GM04504 (cell line): ENCODE data around the gene H6PD.

Source experiments
- DNase-seq: peaks from one replicate; pipeline ENCODE4 v3.0.0-alpha.2; 2012; ENCODE audit warnings: low read depth

Gene H6PD

DNA sequence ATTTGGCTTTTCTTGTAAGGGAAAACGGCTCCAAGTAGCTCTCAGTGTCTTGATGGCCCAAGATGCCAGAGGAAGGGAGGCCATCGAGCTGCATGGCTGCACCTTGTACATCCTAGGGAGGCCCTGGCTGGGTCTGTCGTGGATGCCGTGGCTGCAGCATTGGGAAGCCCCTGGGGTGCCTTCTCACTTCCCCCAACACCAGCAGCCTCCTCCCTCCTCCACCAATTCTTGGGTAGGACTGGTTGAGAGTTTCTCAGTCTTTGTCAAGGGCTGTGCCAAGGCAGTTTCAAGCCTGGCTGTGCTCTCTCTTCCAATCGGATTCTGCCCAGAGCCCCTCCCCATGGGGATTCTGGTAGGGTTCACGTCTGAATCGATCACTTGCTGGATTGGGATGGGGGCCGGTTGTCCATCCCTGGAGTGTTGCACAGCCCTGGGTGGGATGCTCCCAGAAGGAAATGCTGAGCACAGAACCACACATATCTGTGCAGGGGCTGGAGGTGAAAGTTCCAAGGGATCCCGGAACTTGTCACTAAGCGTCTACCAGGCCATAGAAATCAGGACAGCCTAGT lies 44.1 kb downstream of the H6PD start:
- DNase-seq: no peak

DNA sequence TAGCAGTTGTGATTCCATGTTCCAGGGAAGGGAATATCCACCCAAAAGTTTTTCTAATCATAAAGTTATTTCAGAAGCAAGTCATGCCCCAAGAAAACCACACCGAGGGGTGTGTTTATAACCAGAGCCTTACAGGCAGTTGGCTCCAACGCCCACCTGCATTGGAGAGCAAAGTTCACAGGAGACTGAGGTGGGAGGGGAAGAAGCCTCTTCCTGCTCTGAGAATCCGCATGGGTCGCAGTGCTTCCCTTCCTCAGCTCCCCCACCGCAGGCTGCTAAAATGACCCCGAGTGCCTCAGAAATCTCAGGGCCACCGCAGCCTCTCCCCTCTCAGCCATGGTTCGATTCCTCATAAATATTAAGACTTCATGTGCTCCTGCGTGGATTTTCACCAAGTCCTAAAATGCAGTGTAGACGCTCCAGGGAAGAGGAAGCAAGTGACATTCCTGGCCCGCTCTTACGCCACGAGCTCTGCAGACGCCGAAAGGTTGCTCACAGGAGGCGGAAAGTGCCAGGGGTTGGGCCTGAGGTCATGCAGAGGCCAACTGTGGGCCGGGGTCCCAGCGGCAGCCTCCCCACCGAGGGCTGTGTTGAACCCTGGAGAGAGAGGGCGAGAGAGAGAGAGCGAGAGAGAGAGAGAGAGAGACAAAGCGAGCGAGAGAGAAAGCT lies 44.7 kb downstream of the H6PD start:
- DNase-seq: no peak

DNA sequence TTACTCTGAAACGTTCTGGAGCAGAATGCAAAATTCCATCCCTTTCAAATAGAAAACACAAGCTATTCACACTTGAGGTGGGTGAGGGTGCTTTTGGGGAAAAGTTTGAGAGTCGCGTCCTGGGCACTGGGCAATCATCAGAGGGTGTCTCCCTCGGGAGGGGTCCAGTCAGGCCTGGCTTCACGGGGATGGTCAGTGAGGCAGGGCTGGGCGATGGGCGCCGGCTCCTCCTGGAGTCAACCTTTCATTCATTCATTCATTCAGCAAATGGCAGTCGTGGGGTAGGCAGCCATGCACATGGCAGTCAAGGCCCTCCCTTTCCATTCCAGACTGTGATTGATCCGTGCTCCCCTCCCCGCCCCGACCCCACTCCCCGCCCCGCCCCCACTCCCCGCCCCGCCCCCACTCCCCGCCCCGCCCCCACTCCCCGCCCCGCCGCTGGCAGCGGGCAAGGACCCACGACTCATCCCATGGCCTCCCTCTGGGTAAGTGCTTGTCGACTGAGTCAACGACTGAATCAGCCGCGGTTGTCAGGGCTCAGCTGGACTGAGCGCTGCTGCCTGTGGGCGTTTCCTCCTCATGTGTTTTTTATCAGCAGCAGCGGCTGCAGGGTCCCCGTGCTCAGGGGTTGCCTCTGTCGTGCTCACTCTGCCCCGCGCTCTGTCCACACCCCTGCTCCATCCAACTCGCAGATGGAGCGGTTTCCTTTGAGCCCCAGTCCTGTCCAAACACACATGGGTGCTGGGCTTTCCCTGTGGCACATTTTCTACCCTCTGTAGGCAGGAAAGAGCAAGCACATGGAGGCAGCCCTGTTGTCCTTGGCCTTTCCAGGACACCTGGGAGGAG lies 45.7 kb downstream of the H6PD start:
- DNase-seq: peak; percentile 84

DNA sequence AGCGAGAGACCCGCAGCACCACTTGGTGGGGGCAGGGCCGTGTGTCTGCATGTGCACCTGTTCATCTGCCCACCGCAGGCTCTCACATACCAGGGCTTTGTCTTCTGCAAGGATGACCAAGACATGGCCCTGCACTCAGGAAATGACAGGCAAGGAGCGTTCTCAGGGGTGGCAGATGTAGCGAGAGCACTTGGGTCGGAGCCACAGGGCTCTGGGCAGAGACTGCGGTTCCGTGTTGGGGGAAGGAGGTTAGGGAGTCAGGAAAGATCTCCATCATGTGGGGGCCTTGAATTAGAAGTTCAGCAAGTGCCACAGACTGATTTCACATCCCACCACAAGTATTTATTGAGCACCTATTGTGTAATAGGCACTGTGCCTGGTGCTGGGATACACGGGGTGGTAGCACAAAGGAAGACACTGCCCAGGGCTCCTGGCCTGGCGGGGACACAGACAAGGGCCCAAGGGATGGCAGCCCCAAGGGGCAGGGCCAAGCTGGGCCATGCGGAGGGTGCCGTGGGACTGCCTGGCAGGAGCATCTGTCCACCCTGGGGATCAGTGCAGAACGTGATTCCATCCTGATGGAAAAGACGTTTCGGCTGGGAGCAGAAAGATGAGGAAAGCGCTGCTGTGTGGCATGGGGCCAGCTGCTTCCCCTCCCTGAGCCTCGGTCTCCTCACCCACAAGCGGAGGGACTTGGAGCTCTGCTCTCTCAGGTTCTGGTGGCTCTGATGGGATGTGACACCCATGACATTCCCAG lies 46.7 kb downstream of the H6PD start:
- DNase-seq: no peak

DNA sequence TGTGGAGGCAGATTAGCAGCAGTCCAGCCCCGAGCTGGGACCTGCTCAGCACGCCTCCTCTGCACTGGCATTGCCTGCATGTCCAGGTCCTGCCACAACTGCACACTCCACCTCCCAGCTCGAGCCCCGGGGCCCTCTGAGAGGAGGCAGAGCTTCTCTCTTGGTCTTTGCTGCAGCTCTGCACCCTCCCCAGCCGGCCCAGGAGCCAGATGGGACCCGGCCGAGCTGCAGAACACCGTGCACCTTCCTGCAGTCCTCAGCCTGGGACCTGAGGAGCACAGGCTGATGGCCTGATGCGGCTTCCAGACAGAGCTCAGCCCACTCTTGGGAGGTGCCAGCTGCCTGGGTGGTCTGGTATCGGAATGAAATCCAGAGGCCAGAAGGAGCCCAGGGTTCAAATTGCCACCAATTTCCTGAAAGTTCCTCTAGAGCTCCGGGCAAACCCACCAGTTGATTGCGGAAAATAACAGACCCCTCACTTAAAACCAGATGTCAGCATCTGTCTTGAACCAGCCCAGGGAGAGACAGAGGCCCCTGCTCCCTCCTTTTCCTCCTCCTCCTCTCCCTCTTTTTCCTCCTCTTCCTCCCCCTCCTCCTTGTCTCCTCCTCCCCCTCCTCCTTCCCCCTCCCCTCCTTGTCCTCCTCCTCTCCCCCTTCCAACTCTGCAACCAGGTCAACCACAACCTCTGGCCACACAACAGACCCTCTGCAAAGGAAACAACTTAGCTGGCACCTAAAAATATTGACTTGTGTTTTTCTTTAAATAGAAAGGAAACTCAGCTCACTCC lies 47.5 kb downstream of the H6PD start:
- DNase-seq: no peak

DNA sequence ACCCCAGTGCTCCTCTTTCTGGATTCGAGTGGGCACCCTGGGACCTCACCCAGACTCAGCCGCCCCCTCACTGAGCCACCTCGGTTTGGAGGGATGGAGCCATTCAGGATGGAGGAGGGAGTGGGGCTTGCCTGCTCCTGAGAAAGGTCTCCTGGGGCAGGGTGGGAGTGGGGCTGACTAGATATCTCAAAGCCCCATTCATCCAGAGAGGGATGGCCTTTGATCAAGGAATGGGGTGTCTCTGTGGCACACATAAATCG lies 48.1 kb downstream of the H6PD start:
- DNase-seq: no peak

DNA sequence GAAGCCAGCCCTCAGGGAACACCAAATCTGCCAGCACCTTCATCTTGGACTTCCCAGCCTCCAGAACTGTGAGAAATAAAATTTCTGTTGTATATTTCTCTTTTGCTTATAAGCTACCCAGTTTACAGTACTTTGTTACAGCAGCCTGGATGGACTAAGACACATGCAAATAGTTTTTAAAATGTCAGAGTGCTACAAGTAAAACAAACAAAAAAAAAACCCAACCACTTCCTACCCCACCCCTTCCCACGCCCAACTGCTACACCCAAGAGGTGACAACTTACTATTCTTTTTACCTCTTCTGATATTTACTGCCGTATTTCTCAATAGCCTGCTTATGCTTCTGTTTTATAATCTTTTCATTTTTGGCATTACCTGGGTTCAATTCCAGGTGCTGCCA lies 49.5 kb downstream of the H6PD start:
- no peak for DNase-seq

DNA sequence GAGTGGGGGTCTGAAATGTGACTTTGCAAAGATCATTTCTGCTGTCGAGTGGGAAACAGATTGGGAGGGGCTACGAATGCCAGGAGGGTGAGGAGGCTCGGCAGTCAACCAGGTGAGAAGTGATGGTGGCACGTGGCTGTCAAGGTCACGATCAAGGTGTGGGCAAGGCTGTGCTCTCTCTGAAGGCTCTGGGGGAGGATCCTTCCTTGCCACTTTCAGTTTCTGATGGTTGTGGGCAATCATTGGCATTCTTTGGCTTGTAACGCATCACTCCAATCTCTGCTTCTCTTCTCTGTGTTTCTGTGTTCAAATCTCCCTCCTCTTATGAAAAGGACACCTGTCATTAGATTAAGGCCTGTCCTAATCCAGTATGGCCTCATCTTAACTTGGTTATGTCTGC lies 52.0 kb downstream of the H6PD start:
- no peak for DNase-seq

DNA sequence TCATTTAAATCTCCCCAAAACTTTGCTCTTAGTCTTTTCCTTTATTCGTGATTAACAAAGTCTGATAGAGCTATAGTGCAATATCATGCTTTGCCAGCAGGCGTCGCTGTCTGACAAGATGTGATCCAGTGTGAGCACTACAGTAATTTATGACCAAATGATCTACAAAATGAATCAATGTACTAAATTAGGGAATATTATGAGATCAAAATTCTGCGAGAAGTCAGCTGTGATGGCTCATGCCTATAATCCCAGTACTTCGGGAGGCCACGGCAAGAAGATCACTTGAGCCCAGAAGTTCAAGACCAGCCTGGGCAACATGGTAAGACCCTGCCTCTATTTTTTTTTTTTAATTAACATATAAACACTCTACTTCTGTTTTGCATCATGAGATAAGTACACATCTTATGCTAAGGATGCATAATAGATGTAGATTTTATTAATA lies 54.5 kb downstream of the H6PD start:
- DNase-seq: no peak

DNA sequence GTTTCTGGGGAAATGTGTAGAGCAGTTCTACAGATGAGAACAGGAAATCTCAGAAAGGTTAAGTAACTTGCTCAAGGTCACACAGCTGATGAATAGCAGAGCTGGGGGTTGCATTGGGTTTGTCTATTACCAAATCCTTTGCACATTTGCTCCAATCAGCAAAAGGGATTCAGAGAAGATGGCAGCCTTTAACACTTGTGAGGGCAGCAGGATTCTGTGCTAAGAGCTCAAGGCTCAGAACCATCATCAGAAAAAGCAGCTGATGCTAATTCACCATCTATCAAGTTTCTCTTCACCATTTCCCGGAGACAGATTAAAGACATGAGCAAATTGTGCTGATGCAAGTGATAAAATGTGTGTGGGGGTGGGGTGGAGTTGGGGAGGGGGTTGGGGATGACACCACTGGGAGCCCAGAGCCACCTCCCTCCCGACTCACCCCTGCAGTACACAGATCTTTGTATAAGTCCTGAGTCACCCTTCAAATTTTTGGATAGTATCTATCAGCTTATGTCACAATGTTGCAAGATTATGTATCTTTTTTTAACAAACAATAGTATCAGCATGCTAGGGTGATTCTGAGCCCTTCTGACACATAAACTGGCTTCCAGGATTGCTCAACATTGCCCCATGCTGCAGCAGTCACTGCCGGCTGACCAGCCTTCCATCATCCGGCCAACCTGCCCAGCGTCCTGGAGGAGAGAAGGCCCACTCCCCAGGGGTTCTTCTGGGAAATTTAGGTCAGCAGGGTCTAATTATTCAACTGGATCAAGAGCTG lies 55.3 kb downstream of the H6PD start:
- peak; percentile 79 for DNase-seq

DNA sequence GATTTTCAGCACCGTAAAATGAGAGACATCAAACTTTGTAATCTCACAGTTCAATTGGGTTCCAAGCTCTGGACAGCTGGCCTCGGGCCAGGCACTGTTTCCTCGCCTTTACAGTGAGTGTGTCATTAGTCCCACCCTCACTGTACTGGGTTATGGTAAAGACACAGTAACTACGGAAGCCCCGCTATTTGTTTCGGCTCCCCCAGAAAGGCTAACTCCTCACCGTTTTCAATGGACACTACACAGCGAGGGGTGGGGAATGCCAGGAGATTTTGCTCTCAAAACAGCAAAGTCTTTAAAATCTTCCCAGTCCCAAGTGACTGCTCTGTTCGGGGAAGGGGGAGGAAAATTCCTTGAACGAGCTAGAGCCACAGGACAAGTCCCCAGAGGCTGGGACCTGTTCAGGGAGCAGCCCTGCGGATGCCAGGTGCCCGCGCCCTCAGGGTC lies 57.4 kb downstream of the H6PD start:
- no peak for DNase-seq

DNA sequence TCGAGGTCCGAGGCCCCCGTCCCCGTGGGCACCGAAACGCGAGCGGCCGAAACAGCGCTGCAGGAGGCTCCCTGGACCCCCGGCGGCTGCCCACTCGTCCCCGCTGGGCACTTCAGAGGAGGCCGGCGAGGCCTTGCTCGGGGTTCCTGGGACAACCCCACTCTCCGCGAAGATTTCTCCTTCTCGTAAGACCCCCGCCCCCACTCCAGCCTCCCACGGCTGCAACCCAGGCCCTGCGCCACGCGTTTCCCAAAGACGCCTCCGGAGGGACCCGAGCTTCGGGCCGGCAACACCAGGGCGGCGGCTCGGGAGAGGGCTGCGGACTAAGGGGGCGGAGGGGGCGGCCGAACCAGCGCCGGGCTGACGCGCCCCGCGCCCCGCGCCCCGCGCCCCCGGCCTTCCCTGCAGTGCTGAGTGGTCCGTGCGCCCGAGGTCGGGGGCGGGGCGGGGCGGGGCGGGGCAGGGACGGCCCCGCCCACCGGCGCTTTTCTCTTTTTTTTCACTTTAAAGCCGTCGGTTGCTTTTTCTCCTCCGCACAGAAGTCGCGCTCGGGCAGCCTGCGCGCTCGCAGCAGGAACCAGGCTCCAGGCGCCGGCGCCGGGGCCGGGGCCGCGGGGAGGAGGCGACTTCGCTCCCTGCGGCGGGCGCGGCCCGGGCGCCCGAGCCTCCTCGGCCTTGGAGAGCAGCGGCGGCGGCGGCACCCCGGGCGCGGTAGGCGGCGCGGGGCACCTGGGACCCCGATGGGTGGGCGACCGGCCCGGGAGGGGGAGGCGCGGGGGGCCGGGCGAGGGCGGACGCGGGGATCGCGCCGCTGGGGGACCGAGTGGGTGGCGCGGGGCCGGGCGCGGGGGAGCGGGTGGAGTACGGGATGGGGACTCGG lies 58.0 kb downstream of the H6PD start, which contains the start of gene SPSB1:
Gene SPSB1, plus strand, starts transcription at position 534 of the 880 bp plus-strand sequence. CDS start 62,998 bp downstream, outside the sequence.
- peak; percentile 60 for DNase-seq

DNA sequence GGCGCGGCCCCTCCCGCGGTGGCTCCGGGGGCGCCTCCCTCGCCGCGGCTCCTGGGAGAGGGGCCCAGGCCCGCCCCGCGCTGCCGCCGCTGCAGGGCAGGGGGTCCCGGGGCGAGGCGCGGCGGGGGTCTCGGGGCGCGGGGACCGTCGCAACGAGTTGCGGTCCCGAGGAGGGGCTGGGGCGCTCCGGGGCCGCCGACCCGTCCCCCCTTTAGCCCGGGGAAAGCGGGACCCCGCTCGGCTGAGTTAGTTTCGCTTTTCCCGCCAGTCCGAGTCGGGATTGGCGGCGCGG lies 58.6 kb downstream of the H6PD start:
- no peak for DNase-seq

DNA sequence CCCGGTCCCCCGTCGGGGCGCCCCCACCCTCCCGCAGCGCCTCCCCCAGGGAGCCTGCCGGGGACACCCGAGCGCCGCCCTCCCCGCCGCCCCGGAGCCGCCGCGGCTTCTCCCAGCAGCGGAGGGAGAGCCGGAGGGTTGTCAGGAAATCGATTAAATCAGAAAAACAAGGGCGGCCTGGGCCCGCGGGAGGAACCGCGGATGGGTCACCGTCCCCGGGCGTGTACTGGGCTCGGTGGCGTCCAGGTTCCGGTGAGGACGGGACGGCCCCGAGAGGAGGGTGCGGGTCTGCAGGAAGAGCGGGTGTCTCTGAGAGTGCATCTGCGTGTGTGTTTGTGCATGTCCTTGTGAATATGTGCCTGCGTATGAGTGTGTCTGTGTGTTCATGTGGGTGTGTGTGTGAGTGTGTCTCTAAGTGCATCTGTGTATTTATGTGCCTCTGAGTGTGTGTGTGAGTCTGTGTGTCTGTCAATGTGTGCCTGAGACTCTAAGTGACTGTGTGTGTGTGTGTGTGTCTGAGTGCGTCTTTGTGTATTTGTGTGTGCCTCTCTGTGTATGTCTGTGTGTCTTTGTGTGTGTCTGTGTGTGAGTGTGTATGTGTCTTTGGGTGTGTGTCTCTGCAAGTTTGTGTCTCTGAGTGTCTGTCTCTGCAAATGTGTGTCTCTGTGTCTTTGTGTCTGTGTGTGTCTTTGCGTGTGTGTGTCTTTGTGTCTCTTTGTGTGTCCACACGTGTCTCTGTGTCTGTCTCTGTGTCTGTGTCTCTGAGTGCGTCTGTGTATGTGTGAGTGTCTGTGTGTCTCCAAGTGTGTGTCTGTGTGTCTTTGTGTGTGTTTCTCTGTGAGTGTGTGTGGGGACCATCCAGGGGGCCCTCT lies 59.2 kb downstream of the H6PD start:
- DNase-seq: no peak

DNA sequence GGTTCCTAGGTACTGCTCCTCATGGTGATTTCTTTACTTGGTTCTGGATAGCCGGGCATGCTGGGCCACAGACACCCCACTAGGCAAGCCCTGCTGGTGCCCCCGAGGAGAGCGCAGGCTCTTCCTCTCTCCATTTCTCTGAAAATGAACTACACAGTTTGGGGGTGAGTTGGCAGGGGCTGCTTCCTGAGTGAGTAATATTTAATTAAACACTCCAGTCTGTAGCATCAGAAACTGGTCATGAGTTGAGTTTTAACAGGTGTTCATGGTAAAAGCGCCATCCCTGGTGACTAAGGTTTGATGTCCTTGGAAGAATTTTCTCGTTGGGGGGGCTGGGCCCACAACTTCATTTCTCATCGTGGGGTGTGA lies 59.8 kb downstream of the H6PD start:
- peak; percentile 58 for DNase-seq

DNA sequence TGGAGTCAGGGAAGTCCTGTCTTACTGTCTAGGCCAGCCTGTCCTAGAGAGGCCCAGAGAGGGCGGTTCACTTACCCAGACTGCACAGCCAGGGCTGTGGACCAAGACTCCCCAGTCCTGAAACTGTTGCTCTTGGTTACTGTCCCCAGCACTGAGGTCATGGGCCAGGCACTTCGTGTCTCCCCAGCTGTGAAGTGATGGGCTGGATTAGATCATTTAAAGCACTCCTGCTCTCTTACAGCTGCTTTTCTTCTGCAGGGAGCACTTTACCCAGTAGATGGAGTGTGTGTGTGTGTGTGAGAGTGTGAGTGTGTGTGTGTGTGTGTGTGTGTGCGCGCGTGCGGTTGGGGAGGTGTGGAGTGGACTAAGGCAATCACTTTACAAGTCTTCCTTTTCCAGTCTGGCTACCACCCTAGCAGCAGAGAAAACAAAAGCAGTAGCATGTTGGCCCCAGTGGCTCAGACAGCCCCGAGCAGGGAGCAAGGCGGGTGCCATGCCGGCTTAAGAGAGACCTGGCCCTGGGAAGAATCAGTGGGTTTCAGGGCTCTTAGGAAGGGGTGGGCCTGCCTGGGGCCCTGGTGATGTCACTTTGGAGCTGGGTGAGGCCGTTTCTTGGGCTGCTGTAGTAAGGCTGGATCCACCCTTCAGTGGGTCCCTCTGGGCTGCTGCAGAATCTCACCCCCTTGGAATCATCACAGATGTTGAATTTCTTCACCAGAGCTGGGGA lies 60.5 kb downstream of the H6PD start:
- peak; percentile 62 for DNase-seq

DNA sequence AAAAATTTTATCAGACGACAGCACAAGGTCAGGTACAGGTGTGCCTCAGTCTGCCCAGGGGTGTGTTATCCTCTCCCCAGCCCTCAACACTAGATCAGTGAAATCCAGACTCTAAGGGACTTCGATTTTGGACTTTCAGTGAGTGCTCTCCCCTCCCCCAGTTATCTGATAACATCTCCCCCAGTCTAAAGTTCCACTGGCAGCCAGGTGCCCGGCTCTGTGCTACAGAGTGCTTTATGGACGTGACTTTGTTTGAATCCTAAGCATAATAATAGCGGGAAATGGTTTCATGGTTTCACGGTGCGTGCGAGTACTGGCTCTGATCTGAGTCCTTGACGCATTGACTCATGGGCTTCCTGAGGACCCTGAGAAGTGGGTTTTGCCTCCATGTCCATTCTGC lies 61.3 kb downstream of the H6PD start:
- DNase-seq: no peak

DNA sequence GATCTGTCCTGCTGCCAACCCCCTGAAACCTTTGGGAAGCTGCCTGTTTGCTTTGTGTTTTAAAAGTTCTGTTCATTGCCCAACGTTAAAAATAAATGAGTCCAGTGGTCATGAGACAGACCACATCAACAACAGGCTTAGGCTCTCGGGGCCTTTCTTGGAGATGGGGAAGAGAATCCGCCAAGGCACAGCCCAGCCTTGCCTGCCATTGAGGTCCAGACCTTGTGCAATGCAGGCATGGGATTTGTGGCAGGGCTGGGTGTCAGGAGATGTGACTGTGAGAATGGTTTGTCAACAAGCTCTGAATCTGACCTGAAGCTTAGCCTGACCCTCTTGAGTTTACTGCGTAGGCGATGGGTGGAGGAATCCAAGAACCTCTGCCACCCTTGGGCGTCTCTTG lies 62.3 kb downstream of the H6PD start:
- no peak for DNase-seq

DNA sequence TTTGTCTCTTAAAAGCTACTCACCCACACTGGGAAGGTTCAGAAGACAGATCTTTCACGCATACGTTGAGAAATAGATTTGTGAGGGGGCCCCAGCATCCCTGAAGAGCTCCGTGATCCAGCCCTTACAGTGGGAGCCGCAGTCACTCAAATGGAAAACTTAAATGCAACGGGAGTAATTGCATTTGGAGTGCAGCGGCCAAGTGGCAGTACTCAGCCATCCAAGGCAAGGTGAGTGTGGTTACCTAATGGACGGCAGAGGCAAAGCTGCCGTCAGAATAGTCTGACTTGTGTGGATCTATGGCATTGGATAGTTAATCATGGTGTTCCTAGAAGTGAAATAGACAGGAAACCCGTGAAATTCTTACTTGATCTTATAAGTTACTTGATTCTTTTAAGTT lies 63.3 kb downstream of the H6PD start:
- DNase-seq: no peak
